ENCODE results near the gene MIA2.

- no peak for TF ChIP-seq EZH2phosphoT487 (IDR thresholded peaks at IDR 0.05; ENCODE audit: borderline replicate concordance, low read length)
- TF ChIP-seq CTCF (conservative IDR thresholded peaks at IDR 0.05; ENCODE audit: low read depth, low read length), result no peak
- TF ChIP-seq EZH2 (IDR thresholded peaks at IDR 0.05; ENCODE audit: low read length, unreplicated experiment), result no peak
Measured at GRCh38 chr14:39396448-39396847, 162.7 kb downstream of the MIA2 start.

Measured in PC-3 (cell line).